Body of pancreas (tissue), 4 donors: Measurements from ENCODE around the gene PLIN4. TPM values are rescaled to one million over a fixed set of nuclear protein-coding genes. Genes with fewer than 3 reads are reported as not detected.

ENCODE experiments used
- ATAC-seq: fragments of 150-250 bp; one replicate; pipeline ENCODE4 v1.9.1; 2016
- DNase-seq, 4 donors: peaks; one replicate each; pipeline ENCODE4 v3.0.0-alpha.2; 2019
- H3K27ac ChIP-seq, 4 donors: fragments of 200-600 bp; sonication (generic); 1 replicate in 3 of 4; 2 replicates in 1 of 4; pipeline versions ENCODE4 v1.5.1 to v1.6.1; 2016 to 2019; ENCODE audit warnings: mild to moderate bottlenecking in 1 of 4, mixed read lengths in 1 of 4, moderate library complexity in 1 of 4
- H3K27me3 ChIP-seq, 2 donors: fragments of 200-600 bp; sonication (generic); one replicate each; pipeline ENCODE4 v1.6.0; 2016; ENCODE audit warnings: mild to moderate bottlenecking in 1 of 2
- H3K36me3 ChIP-seq, 2 donors: fragments of 200-600 bp; sonication (generic); replicated peaks in 1 of 2; 2 replicates each; pipeline ENCODE4 v1.5.1; 2016; ENCODE audit warnings: low read depth in 2 of 2; ENCODE audit not compliant: insufficient read depth in 1 of 2
- H3K4me1 ChIP-seq: fragments of 200-600 bp; sonication (generic); one replicate; pipeline ENCODE4 v1.6.0; 2016
- H3K4me3 ChIP-seq, 2 donors: fragments of 200-600 bp; sonication (generic); 1 replicate in 1 of 2; 2 replicates in 1 of 2; pipeline ENCODE4 v1.5.1; 2016 to 2019
- H3K9me3 ChIP-seq, 3 donors: fragments of 200-600 bp; sonication (generic); 1 replicate in 2 of 3; 2 replicates in 1 of 3; pipeline ENCODE4 v1.5.1; 2016
- POLR2A ChIP-seq, 3 donors: fragments of 450-650 bp; IDR thresholded peaks; one replicate each; pipeline ENCODE4 v1.6.1; 2016; ENCODE audit warnings: antibody characterized with exemption in 3 of 3, mild to moderate bottlenecking in 2 of 3
- WGBS, 2 donors: methylation state at CpG; one replicate each; pipeline ENCODE4 v1.1.5; 2017; 5-methylcytosine and 5-hydroxymethylcytosine counted together
- intact Hi-C: fragments of 100-400 bp; cut with DNase I; formaldehyde crosslinking; loops from one replicate; pipeline ENCODE4 v1.15.1; 2023
- total RNA-seq, 2 donors: library from RNA; depleted of rRNA; stranded (reverse); fragments of >200 nt; gene quantifications; one replicate each; pipeline ENCODE4 v1.1.0, GENCODE V29; 2016
- TF ChIP-seq, protein P1 (sequence below), 7 experiments: fragments of 450-650 bp in 4 of 7; fragments of 200-600 bp in 3 of 7; sonication (generic) in 3 of 7; IDR thresholded peaks; one replicate each; pipeline ENCODE4 v1.5.1; 2016 to 2019; ENCODE audit warnings: antibody characterized with exemption in 7 of 7

Gene PLIN4
- total RNA-seq, 2 donors from 2014 or later, result 18.9 to 125 TPM

DNA sequence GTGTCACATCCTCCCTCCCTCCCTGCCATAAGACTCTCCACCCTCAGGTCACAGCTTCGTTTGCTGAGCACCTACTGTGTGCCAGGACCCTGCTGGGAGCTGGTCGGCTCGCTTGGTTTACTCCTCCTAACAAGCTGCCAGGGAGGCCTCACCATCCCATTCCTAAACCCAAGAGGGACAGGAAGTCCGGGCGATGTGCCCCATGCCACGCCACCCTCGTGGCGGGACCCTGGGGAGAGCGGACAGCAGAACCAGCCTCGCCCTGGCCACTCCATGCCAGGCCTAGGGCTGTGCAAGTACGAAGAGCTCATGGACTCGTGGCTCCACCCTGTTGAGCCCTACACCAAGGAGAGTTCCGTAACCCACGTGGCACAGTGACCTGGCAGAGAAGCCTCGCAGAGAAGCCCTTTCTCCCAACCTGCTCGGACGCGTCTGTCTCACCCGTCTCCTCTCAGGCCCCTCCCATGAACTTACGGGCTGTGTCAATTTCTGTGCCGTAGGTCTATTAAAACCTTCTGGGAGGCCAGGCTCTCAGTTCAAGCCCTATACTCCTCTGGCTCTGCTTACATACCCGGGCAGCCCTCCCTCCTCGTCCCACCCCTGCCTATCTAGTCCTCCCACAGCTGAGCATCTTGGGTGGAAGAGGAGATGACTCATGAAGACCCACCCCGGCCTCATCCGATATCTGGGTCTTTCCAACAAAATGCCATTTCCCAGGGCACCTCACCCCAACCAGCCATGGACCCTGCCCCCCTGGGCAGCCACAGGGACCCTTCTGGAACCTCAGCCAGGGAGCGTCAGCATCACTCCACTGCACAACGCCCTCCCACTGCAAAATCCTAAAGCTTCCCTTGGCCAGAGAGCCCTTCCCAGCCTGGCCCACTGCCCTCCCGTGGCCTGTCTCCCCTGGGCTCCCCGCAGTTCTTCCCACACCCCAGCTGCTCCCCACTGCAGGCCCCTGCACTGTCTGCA lies 63.3 kb downstream of the PLIN4 start:
- TF ChIP-seq, protein P1, sequence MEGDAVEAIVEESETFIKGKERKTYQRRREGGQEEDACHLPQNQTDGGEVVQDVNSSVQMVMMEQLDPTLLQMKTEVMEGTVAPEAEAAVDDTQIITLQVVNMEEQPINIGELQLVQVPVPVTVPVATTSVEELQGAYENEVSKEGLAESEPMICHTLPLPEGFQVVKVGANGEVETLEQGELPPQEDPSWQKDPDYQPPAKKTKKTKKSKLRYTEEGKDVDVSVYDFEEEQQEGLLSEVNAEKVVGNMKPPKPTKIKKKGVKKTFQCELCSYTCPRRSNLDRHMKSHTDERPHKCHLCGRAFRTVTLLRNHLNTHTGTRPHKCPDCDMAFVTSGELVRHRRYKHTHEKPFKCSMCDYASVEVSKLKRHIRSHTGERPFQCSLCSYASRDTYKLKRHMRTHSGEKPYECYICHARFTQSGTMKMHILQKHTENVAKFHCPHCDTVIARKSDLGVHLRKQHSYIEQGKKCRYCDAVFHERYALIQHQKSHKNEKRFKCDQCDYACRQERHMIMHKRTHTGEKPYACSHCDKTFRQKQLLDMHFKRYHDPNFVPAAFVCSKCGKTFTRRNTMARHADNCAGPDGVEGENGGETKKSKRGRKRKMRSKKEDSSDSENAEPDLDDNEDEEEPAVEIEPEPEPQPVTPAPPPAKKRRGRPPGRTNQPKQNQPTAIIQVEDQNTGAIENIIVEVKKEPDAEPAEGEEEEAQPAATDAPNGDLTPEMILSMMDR (IDR thresholded peaks at IDR 0.05), result no peak
- no peak for TF ChIP-seq POLR2A (IDR thresholded peaks at IDR 0.05)
- no peaks in the 10 kb centered on the region for H3K27me3 ChIP-seq
- no peak for DNase-seq
- H3K4me3 ChIP-seq, result no peak overlapping the region
- no peaks in the 10 kb centered on the region for H3K9me3 ChIP-seq
- peaks cover 0 to 29% of the 10 kb centered on the region in 2 donors for H3K36me3 ChIP-seq
- no peak for ATAC-seq
- H3K27ac ChIP-seq, result peak overlapping the region in 2 of 4 donors; percentile 12 to 64
- intact Hi-C loops, result no loop called here
- peaks cover 25% of the 10 kb centered on the region for H3K4me1 ChIP-seq
- WGBS, 2 donors, result 74 to 90% methylated on average over 17 to 26 of the region's 29 CpGs

DNA sequence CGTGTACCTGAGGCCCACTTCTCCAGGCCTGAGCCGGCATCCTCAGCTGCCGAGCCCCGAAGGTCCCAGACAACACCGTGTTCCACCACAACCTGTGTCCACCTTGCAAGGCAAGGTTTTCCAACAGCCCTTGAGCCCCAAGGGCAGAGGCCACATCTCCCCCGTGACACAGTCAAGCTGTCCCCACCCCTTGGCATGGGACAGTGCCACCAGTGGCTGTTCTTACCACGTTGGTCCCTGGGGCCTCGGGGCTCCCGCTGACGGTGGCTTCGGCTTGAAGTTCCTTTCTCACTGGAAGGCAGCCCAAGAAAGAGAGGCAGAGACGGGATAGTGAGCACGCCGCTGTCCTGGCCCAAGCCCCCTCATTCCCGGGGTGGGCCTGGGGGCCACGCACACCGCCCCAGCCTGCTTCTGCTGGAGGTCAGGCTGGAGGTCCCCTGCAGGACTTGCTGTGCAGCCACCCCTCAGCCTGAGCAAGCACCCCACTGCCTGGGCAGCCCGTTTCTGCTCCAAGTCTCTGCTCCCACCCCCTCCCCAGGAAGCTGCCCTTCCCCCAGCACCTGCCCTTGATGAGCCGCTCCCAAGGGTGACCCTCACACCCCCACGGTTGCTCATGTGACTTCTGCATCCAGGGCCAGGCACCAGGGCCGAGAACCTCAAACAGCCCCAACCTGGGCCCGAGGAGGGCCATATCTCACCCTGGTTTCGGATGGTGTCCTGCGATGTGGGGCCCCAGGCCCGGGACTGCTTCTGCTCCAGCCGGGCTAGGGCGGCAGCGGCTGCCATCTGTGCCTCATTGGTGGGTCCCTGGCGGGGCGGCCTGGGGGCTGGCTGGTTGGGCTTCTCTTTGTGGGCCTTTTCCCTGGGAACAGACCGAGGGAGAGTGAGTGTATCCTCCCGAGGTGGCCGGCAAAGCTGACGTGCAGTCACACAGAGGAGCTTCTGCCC lies 64.8 kb downstream of the PLIN4 start:
- Histone ChIP-seq H3K27ac (no peak overlapping the region), H3K9me3 (no peaks in the 10 kb centered on the region), H3K4me1 (peaks cover 40% of the 10 kb centered on the region), H3K27me3 (no peaks in the 10 kb centered on the region), H3K36me3 (peaks cover 0 to 31% of the 10 kb centered on the region in 2 donors), H3K4me3 (no peak overlapping the region)
- DNase-seq (no peak), ATAC-seq (no peak)
- WGBS, 2 donors, result 79 to 91% methylated on average over 14 to 34 of the region's 34 CpGs
- TF ChIP-seq, protein P1 (IDR thresholded peaks at IDR 0.05), result no peak
- intact Hi-C loops, result no loop called here

DNA sequence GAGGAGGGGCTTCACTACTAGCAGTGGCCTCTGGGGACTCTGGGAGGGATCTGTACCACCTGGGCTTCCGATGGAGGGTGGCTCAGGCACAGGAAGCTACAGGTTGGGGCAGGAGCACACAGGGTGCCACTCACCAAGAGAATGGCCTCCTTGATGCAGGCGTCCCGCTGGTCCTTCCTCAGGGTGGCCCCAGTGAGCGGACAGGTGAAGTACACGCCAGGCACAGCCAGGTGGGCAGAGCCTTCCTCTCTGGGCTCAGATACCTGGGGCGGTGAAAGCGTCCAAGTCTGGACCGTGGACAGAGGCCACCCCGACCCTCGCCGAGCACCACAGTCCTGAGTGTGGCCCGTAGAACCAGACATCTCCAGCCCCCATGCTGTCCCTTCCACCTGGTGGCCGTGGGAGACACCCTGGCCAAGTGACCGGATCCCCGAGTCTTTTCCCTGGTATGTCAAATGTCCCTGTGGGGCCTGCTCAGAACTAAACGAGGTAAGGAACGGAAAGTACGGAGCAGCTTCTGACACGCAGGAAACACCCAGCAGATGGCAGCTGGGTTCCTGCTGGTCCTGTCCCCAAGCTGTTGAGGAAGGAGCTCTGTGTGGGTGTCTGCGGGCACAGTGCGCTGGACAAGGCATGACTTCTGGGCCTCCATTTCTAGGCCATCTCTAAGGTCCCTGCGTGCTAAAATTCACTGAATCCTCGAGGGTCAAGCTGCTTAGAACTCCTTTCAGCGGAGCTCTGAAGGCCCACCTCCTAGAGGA lies 65.9 kb downstream of the PLIN4 start:
- ATAC-seq (no peak), DNase-seq (no peak)
- H3K36me3 ChIP-seq, result peaks cover 0 to 36% of the 10 kb centered on the region in 2 donors
- TF ChIP-seq, protein P1 (IDR thresholded peaks at IDR 0.05), result no peak
- no peak for TF ChIP-seq POLR2A (IDR thresholded peaks at IDR 0.05)
- no peak overlapping the region for H3K27ac ChIP-seq
- H3K4me1 ChIP-seq, result peaks cover 43% of the 10 kb centered on the region
- 74 to 93% methylated on average over 7 to 24 of the region's 24 CpGs for WGBS, 2 donors
- no peak overlapping the region for H3K4me3 ChIP-seq
- H3K9me3 ChIP-seq, result no peaks in the 10 kb centered on the region
- intact Hi-C loops, result no loop called here
- no peaks in the 10 kb centered on the region for H3K27me3 ChIP-seq

Other genes with a start within 250 kb of the PLIN4 start
- gene SHD, start 239.2 kb downstream of the PLIN4 start, total RNA-seq, result not detected
- not detected for gene TMIGD2, start 216.1 kb downstream of the PLIN4 start, total RNA-seq
- gene FSD1, start 213.9 kb downstream of the PLIN4 start, total RNA-seq, result not detected
- gene STAP2, start 179.7 kb downstream of the PLIN4 start, total RNA-seq, result 10 to 100 TPM; 17.9 to 31.0 TPM
- 1 to 10 TPM in 1 of 2 donors, under 1 TPM in 1; 0.99 to 7.5 TPM for gene MPND, start 174.9 kb downstream of the PLIN4 start, total RNA-seq
- gene SH3GL1, start 117.9 kb downstream of the PLIN4 start, total RNA-seq, result 10 to 100 TPM; 20.4 to 22.6 TPM
- gene CHAF1A, start 115.8 kb downstream of the PLIN4 start, total RNA-seq, result 1 to 10 TPM; 3.4 to 6.3 TPM
- gene UBXN6, start 60.7 kb downstream of the PLIN4 start, total RNA-seq, result 100 to 1,000 TPM in 1 of 2 donors, 10 to 100 TPM in 1; 64.6 to 107 TPM
- gene HDGFL2, start 46.2 kb downstream of the PLIN4 start, total RNA-seq, result 10 to 100 TPM; 24.9 to 33.6 TPM
- gene PLIN5, start 16.7 kb upstream of the PLIN4 start, total RNA-seq, result 100 to 1,000 TPM in 1 of 2 donors, 10 to 100 TPM in 1; 72.9 to 132 TPM
- gene LRG1, start 21.6 kb upstream of the PLIN4 start, total RNA-seq, result 10 to 100 TPM in 1 of 2 donors, 1 to 10 TPM in 1; 8.8 to 21.1 TPM
- gene SEMA6B, start 41.2 kb upstream of the PLIN4 start, total RNA-seq, result 10 to 100 TPM in 1 of 2 donors, 1 to 10 TPM in 1; 6.0 to 11.5 TPM
- gene TNFAIP8L1, start 121.0 kb upstream of the PLIN4 start, total RNA-seq, result 1 to 10 TPM; 3.4 to 5.3 TPM
- gene MYDGF, start 151.9 kb upstream of the PLIN4 start, total RNA-seq, result 10 to 100 TPM; 42.5 to 50.1 TPM
- gene DPP9, start 205.4 kb upstream of the PLIN4 start, total RNA-seq, result 100 to 1,000 TPM in 1 of 2 donors, 10 to 100 TPM in 1; 44.6 to 130 TPM